HG03442 (cell line): ENCODE results near the gene TBC1D3.
"Not testable (repeated sequence)": the region's sequence is repeated elsewhere in the genome, so short reads cannot be mapped to it uniquely, and the experiment has no call there.

Source experiments
- ATAC-seq: cut with Tn5 transposase; IDR thresholded peaks from one replicate; pipeline ENCODE4 v1.9.1; 2021; ENCODE audit warnings: mild to moderate bottlenecking, moderate library complexity; ENCODE audit not compliant: unreplicated experiment

Gene TBC1D3

DNA sequence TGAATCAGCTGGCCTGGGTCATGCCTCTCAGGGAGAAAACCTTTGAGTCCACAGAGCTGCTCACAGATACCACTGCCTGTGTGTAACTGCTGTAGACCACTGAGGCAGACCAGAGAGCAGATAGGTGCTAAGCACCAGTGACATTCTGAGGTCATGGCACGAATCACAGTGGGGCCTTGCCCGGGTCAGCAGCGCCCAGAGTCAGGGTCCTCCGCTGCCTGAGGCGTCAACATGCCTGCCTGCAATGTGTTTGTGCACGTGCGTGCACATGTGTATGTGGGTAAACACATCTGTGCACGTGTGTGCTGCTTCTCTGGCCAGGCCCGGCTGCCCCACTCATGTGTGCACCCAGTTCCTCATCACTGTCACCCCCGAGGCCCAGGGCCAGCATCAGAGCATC lies at the start of gene TBC1D3:
Gene TBC1D3, minus strand, starts transcription at position 101 of the 400 bp plus-strand sequence. CDS start 1,526 bp downstream, outside the sequence.
- not testable (repeated sequence) for ATAC-seq

DNA sequence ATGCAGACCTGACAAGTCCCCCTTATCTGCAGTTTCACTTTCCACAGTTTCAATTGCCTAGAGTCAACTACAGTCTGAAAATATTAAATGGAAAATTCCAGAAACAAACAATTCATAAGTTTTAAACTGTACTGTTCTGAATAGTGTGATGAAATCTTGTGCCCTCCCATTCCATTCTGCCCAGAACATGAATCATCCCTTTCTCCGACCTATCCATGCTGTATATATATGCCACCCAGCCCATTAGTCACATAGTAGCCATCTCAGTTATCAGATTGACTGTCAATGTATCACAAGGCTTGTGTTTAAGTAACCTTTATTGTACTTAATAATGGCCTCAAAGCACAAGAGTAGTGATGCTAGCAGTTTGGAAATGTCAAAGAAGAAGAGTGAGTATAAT lies 40.4 kb upstream of the TBC1D3 start:
- ATAC-seq = not testable (repeated sequence)

DNA sequence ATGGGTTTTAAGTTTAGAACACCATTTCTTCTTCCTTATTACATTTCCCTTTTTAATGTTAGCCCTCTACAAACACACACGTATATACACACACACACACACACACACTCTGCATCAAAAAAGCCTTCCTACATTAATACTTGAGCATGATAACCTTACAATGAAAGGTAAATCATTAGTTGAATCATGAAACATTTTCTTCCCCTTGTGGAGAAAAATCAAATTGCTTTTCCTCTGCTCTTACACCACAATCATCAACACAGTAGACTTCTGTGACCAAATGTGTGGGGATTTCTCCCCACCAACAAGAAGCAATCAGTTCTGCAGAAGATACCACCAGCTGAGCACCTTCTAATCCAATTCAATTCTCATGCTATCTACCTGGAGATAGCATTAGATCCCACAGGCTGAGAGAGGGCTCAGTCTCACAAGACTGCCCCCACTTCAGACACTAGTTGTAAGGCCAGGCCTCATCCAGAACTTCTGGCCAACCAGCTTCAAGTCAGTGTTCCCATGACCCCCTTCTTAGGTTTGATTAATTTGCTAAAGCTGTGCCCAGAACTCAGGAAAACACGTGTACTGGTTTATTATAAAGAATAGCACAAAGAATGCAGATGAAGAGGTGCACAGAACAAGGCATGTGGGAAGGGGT lies 33.6 kb upstream of the TBC1D3 start:
- not testable (repeated sequence) for ATAC-seq

GRCh38 chr17:38220867-38221266 lies 28.5 kb upstream of the TBC1D3 start:
- not testable (repeated sequence) for ATAC-seq

GRCh38 chr17:38200271-38200670 lies 7.9 kb upstream of the TBC1D3 start:
- not testable (repeated sequence) for ATAC-seq

DNA sequence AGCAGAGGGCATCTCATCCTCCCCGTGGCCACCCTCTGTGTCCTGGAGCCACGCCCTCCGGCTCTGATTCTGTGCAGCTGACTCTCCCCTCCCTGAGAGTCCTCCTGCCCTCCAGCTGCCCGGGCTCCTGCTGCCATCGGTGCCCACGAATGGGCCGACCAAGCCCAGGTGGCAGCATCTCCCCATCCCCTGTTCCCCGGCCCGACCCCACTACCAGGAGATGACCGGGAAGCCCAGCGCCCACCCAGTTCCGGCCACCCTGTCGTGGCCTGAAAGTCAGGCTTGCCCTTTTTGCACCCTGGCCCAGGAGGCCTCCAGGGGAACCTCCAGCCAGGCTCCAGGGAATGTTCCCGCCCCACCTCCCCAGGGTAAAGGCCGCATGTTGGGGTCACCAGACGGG lies 57.5 kb downstream of the TBC1D3 start:
- not testable (repeated sequence) for ATAC-seq
